CD4-positive, alpha-beta T cell treated with Interleukin-10 for 1 hour (primary cell): ENCODE results near the gene HRCT1.
A peak's percentile ranks its signal among the peaks of the same experiment; 100 is the strongest.
"Not testable (repeated sequence)": the region's sequence is repeated elsewhere in the genome, so short reads cannot be mapped to it uniquely, and the experiment has no call there.

Experiments
- DNase-seq: peaks from one replicate; pipeline ENCODE4 v3.0.0-alpha.2; 2020

HRCT1 gene

GRCh38 chr9:35919212-35920008 lies 13.4 kb downstream of the HRCT1 start:
- no peak for DNase-seq

- no peak for DNase-seq
Observed at GRCh38 chr9:35920051-35920620, 14.1 kb downstream of the HRCT1 start.

GRCh38 chr9:35923598-35923926 lies 17.6 kb downstream of the HRCT1 start:
- no peak for DNase-seq

- DNase-seq: no peak
Observed at GRCh38 chr9:35923927-35924763, 18.1 kb downstream of the HRCT1 start.

- DNase-seq: no peak
Observed at GRCh38 chr9:35928591-35929452, 22.8 kb downstream of the HRCT1 start.

GRCh38 chr9:35929453-35929718 lies 23.4 kb downstream of the HRCT1 start:
- no peak for DNase-seq

- no peak for DNase-seq
Observed at GRCh38 chr9:35930521-35930920, 24.5 kb downstream of the HRCT1 start.

- no peak for DNase-seq
Observed at GRCh38 chr9:35930989-35931388, 25.0 kb downstream of the HRCT1 start.

- peak; percentile 23 for DNase-seq
Observed at GRCh38 chr9:35932735-35933134, 26.7 kb downstream of the HRCT1 start.

GRCh38 chr9:35933550-35934067 lies 27.6 kb downstream of the HRCT1 start:
- DNase-seq: no peak

- DNase-seq: not testable (repeated sequence)
Observed at GRCh38 chr9:35934069-35934468, 28.1 kb downstream of the HRCT1 start.

GRCh38 chr9:35935261-35935660 lies 29.3 kb downstream of the HRCT1 start:
- no peak for DNase-seq

- DNase-seq: no peak
Observed at GRCh38 chr9:35935755-35936509, 29.9 kb downstream of the HRCT1 start.

GRCh38 chr9:35937227-35937626 lies 31.2 kb downstream of the HRCT1 start:
- no peak for DNase-seq

GRCh38 chr9:35938474-35939356 lies 32.7 kb downstream of the HRCT1 start:
- DNase-seq: no peak

- DNase-seq: no peak
Observed at GRCh38 chr9:35939679-35940250, 33.8 kb downstream of the HRCT1 start.

- peak; percentile 57 for DNase-seq
Observed at GRCh38 chr9:35940458-35941407, 34.7 kb downstream of the HRCT1 start.

- no peak for DNase-seq
Observed at GRCh38 chr9:35942286-35942685, 36.3 kb downstream of the HRCT1 start.

- no peak for DNase-seq
Observed at GRCh38 chr9:35944173-35944572, 38.2 kb downstream of the HRCT1 start.

- no peak for DNase-seq
Observed at GRCh38 chr9:35944841-35945240, 38.8 kb downstream of the HRCT1 start.
